ENCODE data around the gene CFAP43.
A peak's percentile ranks its signal among the peaks of the same experiment; 100 is the strongest.

The CFAP43 gene

DNA sequence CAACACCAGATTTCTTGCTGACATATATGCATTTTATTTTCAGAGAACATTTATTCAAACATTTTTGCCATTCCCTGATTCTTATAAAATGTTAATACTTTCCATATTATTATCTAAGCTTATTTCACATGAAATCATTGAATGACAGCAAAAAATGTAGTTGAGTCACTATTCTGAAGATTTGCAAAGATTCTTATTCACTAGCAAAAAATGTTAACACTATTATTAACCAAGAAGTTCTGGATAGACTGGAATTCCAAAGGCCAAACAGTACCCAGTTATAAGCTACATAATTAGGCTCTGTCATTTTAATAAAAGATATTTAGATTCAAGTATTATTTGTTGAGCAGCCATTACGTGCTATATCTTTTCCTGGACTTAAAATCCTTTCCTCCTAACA, 41.1 kb upstream of the CFAP43 start:
- no peak for TF ChIP-seq POLR2AphosphoS5 (IDR thresholded peaks at IDR 0.05; ENCODE audit: borderline replicate concordance, low read depth, low read length)
- no peak for TF ChIP-seq EZH2 (IDR thresholded peaks at IDR 0.05)
- no peak for TF ChIP-seq FOXP2 (optimal IDR thresholded peaks at IDR 0.05; ENCODE audit: control extremely low read depth, extremely low read length, insufficient read depth)
- Histone ChIP-seq H3K9ac (ENCODE audit: insufficient read length) (no peak overlapping the region), H3K9me3 (ENCODE audit: low read depth, low read length) (no peaks in the 10 kb centered on the region), H3K4me3 (no peak overlapping the region), H3K27ac (no peak overlapping the region), H3K36me3 (ENCODE audit: insufficient read depth, low read length) (no peaks in the 10 kb centered on the region)
- no peak for DNase-seq (ENCODE audit: low read depth, low spot score)

GRCh38 chr10:104268713-104269645, 36.8 kb upstream of the CFAP43 start, which contains the start of gene GSTO2:
Gene GSTO2, plus strand, starts transcription at chr10:104269184. Its CDS starts 5,732 bp downstream, at chr10:104274916.
- Histone ChIP-seq H3K36me3 (ENCODE audit: insufficient read depth, low read length) (peaks cover 13% of the 10 kb centered on the region; the same call in 1 of the 2 replicates), H3K9me3 (ENCODE audit: low read depth, low read length) (no peaks in the 10 kb centered on the region), H3K9ac (ENCODE audit: insufficient read length) (peak within 1 kb of the TSS; percentile 95), H3K27ac (no peak within 1 kb of the TSS), H3K4me3 (peak within 1 kb of the TSS; percentile 84)
- TF ChIP-seq FOXP2 (optimal IDR thresholded peaks at IDR 0.05; ENCODE audit: control extremely low read depth, extremely low read length, insufficient read depth) (no peak), POLR2AphosphoS5 (IDR thresholded peaks at IDR 0.05; ENCODE audit: borderline replicate concordance, low read depth, low read length) (peak; percentile 77)
- peak; percentile 71 for DNase-seq (ENCODE audit: low read depth, low spot score)

DNA sequence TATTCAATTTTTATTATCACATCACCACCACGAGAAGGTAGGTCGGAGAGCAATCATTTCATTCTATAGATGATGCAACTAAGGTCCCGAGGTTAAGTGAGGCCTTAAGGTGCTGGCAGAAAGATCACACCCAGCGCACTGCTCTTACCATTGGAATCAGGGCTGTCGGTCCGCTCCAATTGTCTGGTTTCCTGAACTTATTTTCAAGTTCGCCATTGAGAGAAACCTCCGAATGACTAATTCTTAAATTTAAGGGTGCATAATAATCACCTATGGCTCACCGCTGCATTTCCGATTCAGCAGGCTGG, 36.2 kb upstream of the CFAP43 start:
- no peak for DNase-seq (ENCODE audit: low read depth, low spot score)
- H3K27ac ChIP-seq, result no peak overlapping the region
- H3K9me3 ChIP-seq (ENCODE audit: low read depth, low read length), result no peaks in the 10 kb centered on the region
- peak overlapping the region; percentile 84 for H3K4me3 ChIP-seq
- H3K36me3 ChIP-seq (ENCODE audit: insufficient read depth, low read length), result peaks cover 16% of the 10 kb centered on the region; the same call in 1 of the 2 replicates
- TF ChIP-seq EZH2 (IDR thresholded peaks at IDR 0.05), result no peak
- no peak for TF ChIP-seq FOXP2 (optimal IDR thresholded peaks at IDR 0.05; ENCODE audit: control extremely low read depth, extremely low read length, insufficient read depth)
- TF ChIP-seq POLR2AphosphoS5 (IDR thresholded peaks at IDR 0.05; ENCODE audit: borderline replicate concordance, low read depth, low read length), result no peak
- H3K9ac ChIP-seq (ENCODE audit: insufficient read length), result peak overlapping the region; percentile 74

- Histone ChIP-seq H3K36me3 (ENCODE audit: insufficient read depth, low read length) (peaks cover 19% of the 10 kb centered on the region), H3K4me3 (peak overlapping the region; percentile 84), H3K27ac (no peak overlapping the region), H3K9me3 (ENCODE audit: low read depth, low read length) (no peaks in the 10 kb centered on the region), H3K9ac (ENCODE audit: insufficient read length) (peak overlapping the region; percentile 74)
- no peak for DNase-seq (ENCODE audit: low read depth, low spot score)
- TF ChIP-seq EZH2 (IDR thresholded peaks at IDR 0.05) (no peak), FOXP2 (optimal IDR thresholded peaks at IDR 0.05; ENCODE audit: control extremely low read depth, extremely low read length, insufficient read depth) (no peak), POLR2AphosphoS5 (IDR thresholded peaks at IDR 0.05; ENCODE audit: borderline replicate concordance, low read depth, low read length) (no peak)
These were observed 35.7 kb upstream of the CFAP43 start for GRCh38 chr10:104267721-104268404.

DNA sequence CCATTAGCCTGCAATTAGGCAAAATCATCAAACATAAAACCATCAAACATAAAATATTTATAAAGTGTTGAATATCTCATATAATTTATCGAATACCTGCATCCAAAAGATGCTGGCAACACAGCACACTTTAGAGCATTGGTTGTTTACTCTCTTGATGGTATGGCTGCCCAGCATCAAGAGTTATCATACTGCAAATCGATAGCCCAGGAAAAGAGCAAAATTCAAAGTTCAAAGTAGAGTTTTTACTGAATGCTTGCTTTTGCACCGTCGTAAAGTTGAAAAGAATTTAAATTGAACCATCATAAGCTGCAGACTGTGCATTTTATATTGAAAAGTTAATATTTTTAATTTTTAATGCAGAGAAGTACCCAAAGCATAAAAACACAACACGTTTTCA, 32.6 kb upstream of the CFAP43 start:
- no peak for DNase-seq (ENCODE audit: low read depth, low spot score)
- Histone ChIP-seq H3K36me3 (ENCODE audit: insufficient read depth, low read length) (peaks cover 35% of the 10 kb centered on the region), H3K4me3 (no peak overlapping the region), H3K9me3 (ENCODE audit: low read depth, low read length) (no peaks in the 10 kb centered on the region), H3K9ac (ENCODE audit: insufficient read length) (no peak overlapping the region), H3K27ac (no peak overlapping the region)
- TF ChIP-seq POLR2AphosphoS5 (IDR thresholded peaks at IDR 0.05; ENCODE audit: borderline replicate concordance, low read depth, low read length) (no peak), FOXP2 (optimal IDR thresholded peaks at IDR 0.05; ENCODE audit: control extremely low read depth, extremely low read length, insufficient read depth) (no peak), EZH2 (IDR thresholded peaks at IDR 0.05) (no peak)

DNA sequence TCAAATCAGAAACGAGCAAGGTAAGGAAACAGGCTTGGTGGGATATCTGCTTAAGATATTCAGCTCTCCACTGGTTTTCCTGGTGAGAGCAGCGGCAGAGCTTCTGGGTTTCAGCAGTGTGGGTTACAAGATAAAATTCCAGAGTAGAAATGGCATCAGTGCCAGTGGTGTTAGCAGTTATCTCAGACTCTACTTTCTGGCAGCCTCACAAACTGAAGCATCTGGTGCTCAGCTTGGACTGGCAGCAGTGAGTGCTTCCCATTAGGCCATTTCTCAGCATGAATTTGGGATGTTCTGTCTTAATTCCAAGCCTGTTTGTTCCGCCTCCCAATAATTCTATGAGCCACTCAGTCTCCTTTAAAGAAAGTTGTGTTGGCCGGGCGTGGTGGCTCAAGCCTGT, 29.9 kb upstream of the CFAP43 start:
- H3K9ac ChIP-seq (ENCODE audit: insufficient read length), result no peak overlapping the region
- H3K36me3 ChIP-seq (ENCODE audit: insufficient read depth, low read length), result peaks cover 51% of the 10 kb centered on the region
- no peaks in the 10 kb centered on the region for H3K9me3 ChIP-seq (ENCODE audit: low read depth, low read length)
- no peak for DNase-seq (ENCODE audit: low read depth, low spot score)
- no peak overlapping the region for H3K27ac ChIP-seq
- TF ChIP-seq FOXP2 (optimal IDR thresholded peaks at IDR 0.05; ENCODE audit: control extremely low read depth, extremely low read length, insufficient read depth) (no peak), EZH2 (IDR thresholded peaks at IDR 0.05) (no peak), POLR2AphosphoS5 (IDR thresholded peaks at IDR 0.05; ENCODE audit: borderline replicate concordance, low read depth, low read length) (no peak)
- no peak overlapping the region for H3K4me3 ChIP-seq

DNA sequence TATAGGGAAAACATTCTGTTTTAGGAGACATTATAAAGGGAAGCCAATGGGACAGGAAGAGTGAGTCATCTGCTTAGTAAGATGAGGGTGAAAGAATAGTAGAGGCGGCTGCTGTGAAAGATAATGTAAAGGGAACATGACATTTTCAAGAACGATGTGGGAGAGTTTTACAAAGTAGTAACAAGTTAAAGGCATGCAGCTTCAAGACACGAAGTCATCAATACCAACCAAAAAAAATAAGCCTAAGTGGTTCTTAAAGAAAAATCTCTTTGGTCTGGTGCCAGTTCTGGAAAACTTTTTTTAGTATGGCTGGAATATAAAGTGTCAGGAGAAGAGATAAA, 28.6 kb upstream of the CFAP43 start:
- Histone ChIP-seq H3K9ac (ENCODE audit: insufficient read length) (no peak overlapping the region), H3K27ac (no peak overlapping the region), H3K36me3 (ENCODE audit: insufficient read depth, low read length) (peaks cover 46% of the 10 kb centered on the region), H3K4me3 (no peak overlapping the region), H3K9me3 (ENCODE audit: low read depth, low read length) (no peaks in the 10 kb centered on the region)
- no peak for TF ChIP-seq FOXP2 (optimal IDR thresholded peaks at IDR 0.05; ENCODE audit: control extremely low read depth, extremely low read length, insufficient read depth)
- no peak for TF ChIP-seq POLR2AphosphoS5 (IDR thresholded peaks at IDR 0.05; ENCODE audit: borderline replicate concordance, low read depth, low read length)
- TF ChIP-seq EZH2 (IDR thresholded peaks at IDR 0.05), result no peak
- DNase-seq (ENCODE audit: low read depth, low spot score), result no peak

DNA sequence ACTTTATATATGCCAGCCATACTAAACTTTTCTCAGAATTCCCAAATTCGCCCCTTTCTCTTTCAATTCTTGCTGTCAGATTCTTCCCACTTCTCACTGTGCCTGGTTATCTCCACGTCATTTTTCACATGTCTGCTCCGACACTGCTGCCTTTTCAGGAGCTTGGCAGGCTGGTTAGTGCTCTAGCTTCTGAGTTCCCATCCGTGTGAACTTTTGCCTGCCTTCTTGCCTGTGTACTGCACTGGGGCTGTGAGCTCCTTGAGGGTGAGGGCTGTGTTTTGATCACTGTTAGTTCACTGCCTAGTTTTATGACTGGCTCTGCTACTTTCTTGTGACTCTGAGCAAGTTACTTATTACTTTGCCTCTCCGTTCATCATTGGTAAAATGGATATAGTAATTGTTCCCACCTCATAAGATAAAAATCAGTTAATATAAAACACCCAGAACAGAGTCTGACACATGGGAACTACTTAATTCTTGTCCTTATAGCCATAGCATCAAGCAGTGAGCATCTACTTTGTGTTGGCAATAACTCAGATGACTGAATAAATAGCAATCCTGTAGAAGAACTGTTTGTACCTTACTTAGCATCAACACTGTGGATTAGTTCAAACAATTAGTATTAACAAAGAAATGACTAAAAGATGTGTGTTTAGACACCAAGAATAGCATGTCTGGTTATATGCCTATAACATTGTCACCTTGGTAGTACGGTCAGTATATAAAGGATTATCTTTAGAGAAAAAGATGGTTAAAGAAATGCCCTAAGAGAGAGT, 28.0 kb upstream of the CFAP43 start:
- Histone ChIP-seq H3K36me3 (ENCODE audit: insufficient read depth, low read length) (peaks cover 43% of the 10 kb centered on the region), H3K4me3 (no peak overlapping the region), H3K9me3 (ENCODE audit: low read depth, low read length) (no peaks in the 10 kb centered on the region), H3K9ac (ENCODE audit: insufficient read length) (no peak overlapping the region), H3K27ac (no peak overlapping the region)
- TF ChIP-seq EZH2 (IDR thresholded peaks at IDR 0.05), result no peak
- no peak for TF ChIP-seq POLR2AphosphoS5 (IDR thresholded peaks at IDR 0.05; ENCODE audit: borderline replicate concordance, low read depth, low read length)
- no peak for TF ChIP-seq FOXP2 (optimal IDR thresholded peaks at IDR 0.05; ENCODE audit: control extremely low read depth, extremely low read length, insufficient read depth)
- no peak for DNase-seq (ENCODE audit: low read depth, low spot score)
